ENCODE data around the gene FGD1. TPM values are rescaled to one million over a fixed set of nuclear protein-coding genes. Genes with fewer than 3 reads are reported as not detected.
A peak's percentile ranks its signal among the peaks of the same experiment; 100 is the strongest.

FGD1 gene
- total RNA-seq, 1 experiment from 2014 or later, result 12.0 TPM

- peak; percentile 68 for DNase-seq (ENCODE audit: low spot score)
Measured at GRCh38 chrX:54473993-54474859, 21.8 kb downstream of the FGD1 start.

DNA sequence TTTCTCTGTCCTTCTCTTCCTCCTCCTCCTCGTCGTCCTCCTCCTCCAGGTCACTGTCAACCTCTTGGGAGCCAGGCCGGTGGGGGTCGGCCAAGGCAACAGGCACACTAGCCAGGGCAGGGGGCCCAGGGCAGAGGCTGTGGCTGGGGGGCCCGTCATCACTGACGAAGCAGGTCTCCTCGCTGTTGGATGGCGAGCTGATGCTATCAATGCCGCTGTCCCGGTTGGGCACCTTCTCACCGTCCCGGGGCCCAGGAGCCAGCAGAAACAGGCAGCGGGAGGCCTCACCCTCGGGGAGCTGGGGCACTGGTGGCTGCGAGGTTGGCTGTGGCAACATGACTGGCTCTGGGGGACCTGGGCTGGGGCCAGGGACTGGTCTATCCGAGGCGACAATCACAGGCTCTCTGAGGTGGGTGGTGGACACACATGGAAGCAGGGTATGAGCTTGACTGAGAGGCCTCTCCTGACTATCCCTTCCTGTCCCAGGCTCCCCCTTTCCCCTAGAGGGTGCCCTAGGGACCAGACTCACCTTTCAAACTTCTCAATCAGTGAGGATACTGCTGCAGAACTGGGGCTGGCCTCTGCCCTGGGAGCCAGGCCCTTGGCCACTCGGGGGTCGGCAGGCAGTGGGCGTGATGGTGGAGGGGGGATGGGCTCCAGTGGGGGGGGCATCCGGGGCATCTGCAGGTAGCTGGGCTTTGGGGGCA, 25.8 kb downstream of the FGD1 start:
- no peak for DNase-seq (ENCODE audit: low spot score)

DNA sequence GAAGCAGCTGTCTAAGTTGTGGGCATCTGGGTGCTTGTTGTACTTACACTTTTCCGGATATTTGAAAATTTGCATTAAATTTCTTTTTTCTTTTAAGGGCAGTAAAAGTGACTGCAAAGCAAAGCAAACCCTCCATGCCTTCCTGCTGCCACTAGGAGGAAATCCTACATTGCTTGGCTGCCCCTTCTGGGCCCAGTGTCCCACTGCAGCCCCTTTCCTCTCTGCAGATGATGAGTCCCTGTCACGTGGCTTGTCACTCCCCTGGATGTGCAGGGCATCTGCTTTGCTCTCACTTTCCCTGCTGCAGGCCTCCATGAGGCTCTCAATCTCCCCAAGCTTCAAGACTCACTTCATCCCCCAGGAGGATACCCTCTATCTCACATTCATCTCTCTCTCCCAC, 43.1 kb downstream of the FGD1 start:
- no peak for DNase-seq (ENCODE audit: low spot score)

- DNase-seq (ENCODE audit: low spot score), result no peak
Measured at GRCh38 chrX:54449929-54450328, 46.1 kb downstream of the FGD1 start.

GRCh38 chrX:54447461-54447860, 48.6 kb downstream of the FGD1 start:
- DNase-seq (ENCODE audit: low spot score), result no peak

DNA sequence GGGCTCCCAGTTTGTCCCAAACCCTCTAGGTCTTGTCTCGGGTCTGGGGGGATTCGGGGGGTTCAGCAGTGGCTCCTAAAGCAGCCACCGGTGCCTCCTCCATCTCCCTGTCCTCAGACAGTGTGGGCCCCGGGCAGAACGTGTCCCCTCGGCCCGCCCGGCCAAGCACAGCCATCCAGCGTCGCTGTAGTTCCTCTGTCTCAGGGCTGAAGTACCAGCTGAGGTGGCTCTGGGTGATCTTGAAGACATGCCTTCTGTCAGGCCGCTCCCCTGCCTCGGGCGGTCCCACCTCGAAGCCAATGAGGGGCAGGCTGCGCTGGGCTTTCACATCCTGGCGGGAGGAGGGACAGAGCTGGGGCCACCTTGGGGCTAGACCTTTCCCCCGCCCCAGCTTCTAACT, 50.0 kb downstream of the FGD1 start:
- no peak for DNase-seq (ENCODE audit: low spot score)

- no peak for DNase-seq (ENCODE audit: low spot score)
Measured at GRCh38 chrX:54444752-54445151, 51.3 kb downstream of the FGD1 start.

- no peak for DNase-seq (ENCODE audit: low spot score)
Measured at GRCh38 chrX:54442790-54443189, 53.2 kb downstream of the FGD1 start.

DNA sequence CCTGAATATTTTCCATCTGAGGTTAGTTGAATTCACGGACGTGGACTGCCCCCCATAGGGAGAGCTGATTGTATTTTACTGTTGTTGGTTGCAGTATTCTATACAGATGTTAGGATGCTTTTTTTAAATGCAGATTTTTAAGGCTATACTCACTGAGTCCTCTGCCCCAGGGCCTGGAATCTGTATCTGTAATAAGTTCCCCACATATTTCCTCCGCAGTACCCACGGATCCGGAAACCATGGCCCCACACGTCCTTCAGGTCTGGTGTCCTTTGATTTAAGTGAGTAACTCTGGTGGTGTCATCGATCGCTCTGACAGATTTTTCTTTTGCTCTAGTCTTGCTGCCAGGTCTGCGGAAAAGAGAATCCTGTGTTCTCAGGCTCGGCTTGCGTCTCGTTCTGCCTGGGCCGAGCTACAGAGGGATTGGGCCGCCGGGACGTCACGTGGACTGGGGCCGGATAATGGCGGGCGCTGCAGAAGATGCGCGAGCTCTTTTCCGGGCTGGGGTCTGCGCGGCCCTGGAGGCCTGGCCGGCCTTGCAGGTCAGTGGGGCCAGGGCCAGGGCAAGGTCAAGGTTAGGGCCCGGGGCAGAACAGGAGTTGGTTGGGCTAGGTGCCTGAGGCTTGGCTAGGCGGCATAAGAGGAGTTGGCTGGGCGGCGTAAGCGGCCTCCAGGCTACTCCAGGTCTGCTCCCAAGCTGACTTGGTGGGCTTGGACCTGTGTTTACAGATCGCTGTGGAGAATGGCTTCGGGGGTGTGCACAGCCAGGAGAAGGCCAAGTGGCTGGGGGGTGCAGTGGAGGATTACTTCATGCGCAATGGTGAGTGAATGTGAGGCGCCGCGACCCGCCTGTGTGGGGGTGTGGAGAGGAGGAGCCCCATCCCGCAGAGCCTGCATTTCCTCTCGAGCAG, 55.8 kb downstream of the FGD1 start, which contains the start of gene TSR2:
TSS of gene TSR2 (plus strand) at position 445 of the 912 bp plus-strand sequence. CDS start at position 463, 18 bp downstream.
- peak; percentile 83 for DNase-seq (ENCODE audit: low spot score)

GRCh38 chrX:54435121-54435520, 60.9 kb downstream of the FGD1 start:
- no peak for DNase-seq (ENCODE audit: low spot score)

- no peak for DNase-seq (ENCODE audit: low spot score)
Measured at GRCh38 chrX:54430519-54430918, 65.5 kb downstream of the FGD1 start.

- no peak for DNase-seq (ENCODE audit: low spot score)
Measured at GRCh38 chrX:54427837-54428424, 68.1 kb downstream of the FGD1 start.

- DNase-seq (ENCODE audit: low spot score), result no peak
Measured at GRCh38 chrX:54423161-54423888, 72.7 kb downstream of the FGD1 start.

DNA sequence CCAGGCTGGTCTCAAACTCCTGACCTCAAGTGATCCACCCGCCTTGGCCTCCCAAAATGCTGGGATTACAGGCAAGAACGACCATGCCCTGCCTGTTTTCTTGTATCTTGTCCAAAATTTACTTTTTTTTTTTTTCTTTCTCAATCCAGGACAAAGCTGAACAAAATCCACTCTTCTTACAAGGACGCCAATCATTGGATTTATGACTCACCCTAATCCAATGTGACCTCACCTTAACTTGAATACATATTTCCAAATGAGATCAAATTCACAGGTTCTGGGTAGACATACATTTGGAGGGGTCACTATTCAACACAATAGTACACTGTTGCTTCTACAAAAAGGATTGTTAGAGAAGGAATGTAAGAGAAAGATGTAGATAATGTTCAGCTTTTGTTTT, 73.9 kb downstream of the FGD1 start:
- no peak for DNase-seq (ENCODE audit: low spot score)

- DNase-seq (ENCODE audit: low spot score), result no peak
Measured at GRCh38 chrX:54419559-54420302, 76.3 kb downstream of the FGD1 start.

- no peak for DNase-seq (ENCODE audit: low spot score)
Measured at GRCh38 chrX:54416965-54417364, 79.1 kb downstream of the FGD1 start.

GRCh38 chrX:54415534-54416350, 80.3 kb downstream of the FGD1 start:
- no peak for DNase-seq (ENCODE audit: low spot score)

DNA sequence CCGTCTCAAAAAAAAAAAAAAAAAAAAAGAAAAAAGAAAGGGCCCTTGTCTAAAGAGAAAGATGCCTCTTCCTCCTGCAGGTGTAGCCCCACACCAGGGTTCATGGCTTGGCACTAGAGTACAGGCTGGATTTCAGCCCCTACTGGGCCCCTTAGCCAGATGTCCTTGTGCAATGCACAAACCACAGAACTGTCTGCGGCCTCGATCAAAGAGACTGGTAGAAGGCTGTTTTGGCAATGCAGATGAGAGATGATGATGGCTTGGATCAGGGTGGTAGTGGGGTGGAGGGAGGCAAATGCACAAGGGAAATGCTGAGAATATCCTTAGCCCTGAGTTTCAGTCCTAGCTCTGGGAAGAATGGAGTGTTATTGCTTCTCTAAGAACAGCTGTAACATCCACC, 82.3 kb downstream of the FGD1 start:
- no peak for DNase-seq (ENCODE audit: low spot score)

- no peak for DNase-seq (ENCODE audit: low spot score)
Measured at GRCh38 chrX:54411732-54412131, 84.3 kb downstream of the FGD1 start.
